ENCODE results near the gene HSD11B2. TPM values are rescaled to one million over a fixed set of nuclear protein-coding genes. Genes with fewer than 3 reads are reported as not detected.

HSD11B2 gene
- total and polyA plus RNA-seq, 2 donors (not counting 3 experiments of a cell fraction or from before 2014, with no cell fraction given), result 0.10 TPM; not detected in 1

- POLR2A ChIA-PET, result interaction anchor here (0.7 kb wide), 1 partner anchor 498 kb away, joined by 3 read pairs; no protein-coding TSS in a partner anchor
- no peak for DNase-seq (ENCODE audit: low read depth, low spot score)
- no peaks in the 10 kb centered on the region for H3K79me2 ChIP-seq (ENCODE audit: control insufficient read depth, insufficient read depth, low read length)
Measured at GRCh38 chr16:67432506-67432890, 1.6 kb downstream of the HSD11B2 start.

More at GRCh38 chr16:67432506-67432890, 1.6 kb downstream of the HSD11B2 start:
- no peaks in the 10 kb centered on the region for H3K9me3 ChIP-seq (replicated peaks; ENCODE audit: control insufficient read depth, insufficient read depth, low read length)
- no peak for TF ChIP-seq POLR2AphosphoS5 (IDR thresholded peaks at IDR 0.05; ENCODE audit: insufficient read depth, low read depth, low read length)
- TF ChIP-seq POLR2A (IDR thresholded peaks at IDR 0.05; ENCODE audit: low read depth, low read length), result no peak
- TF ChIP-seq FOS (IDR thresholded peaks at IDR 0.05; ENCODE audit: borderline replicate concordance, insufficient read depth, low read length), result no peak
- TF ChIP-seq, protein P1, sequence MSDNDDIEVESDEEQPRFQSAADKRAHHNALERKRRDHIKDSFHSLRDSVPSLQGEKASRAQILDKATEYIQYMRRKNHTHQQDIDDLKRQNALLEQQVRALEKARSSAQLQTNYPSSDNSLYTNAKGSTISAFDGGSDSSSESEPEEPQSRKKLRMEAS (IDR thresholded peaks at IDR 0.05; ENCODE audit: insufficient read depth, insufficient read length), result no peak
- no peak for TF ChIP-seq EZH2 (IDR thresholded peaks at IDR 0.05; ENCODE audit: borderline replicate concordance, low read depth, low read length, severe bottlenecking)
- TF ChIP-seq, protein P2, sequence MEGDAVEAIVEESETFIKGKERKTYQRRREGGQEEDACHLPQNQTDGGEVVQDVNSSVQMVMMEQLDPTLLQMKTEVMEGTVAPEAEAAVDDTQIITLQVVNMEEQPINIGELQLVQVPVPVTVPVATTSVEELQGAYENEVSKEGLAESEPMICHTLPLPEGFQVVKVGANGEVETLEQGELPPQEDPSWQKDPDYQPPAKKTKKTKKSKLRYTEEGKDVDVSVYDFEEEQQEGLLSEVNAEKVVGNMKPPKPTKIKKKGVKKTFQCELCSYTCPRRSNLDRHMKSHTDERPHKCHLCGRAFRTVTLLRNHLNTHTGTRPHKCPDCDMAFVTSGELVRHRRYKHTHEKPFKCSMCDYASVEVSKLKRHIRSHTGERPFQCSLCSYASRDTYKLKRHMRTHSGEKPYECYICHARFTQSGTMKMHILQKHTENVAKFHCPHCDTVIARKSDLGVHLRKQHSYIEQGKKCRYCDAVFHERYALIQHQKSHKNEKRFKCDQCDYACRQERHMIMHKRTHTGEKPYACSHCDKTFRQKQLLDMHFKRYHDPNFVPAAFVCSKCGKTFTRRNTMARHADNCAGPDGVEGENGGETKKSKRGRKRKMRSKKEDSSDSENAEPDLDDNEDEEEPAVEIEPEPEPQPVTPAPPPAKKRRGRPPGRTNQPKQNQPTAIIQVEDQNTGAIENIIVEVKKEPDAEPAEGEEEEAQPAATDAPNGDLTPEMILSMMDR (IDR thresholded peaks at IDR 0.05; ENCODE audit: extremely low read depth in 1 of 2, insufficient read depth in 1 of 2, low read depth in 1 of 2, low read length in 2 of 2), result no peak
- no peak for TF ChIP-seq JUN (IDR thresholded peaks at IDR 0.05; ENCODE audit: borderline replicate concordance, insufficient read depth, insufficient read length, low read depth)
- TF ChIP-seq GATA2 (IDR thresholded peaks at IDR 0.05; ENCODE audit: insufficient read depth, insufficient read length, low read depth, low read length), result no peak
- TF ChIP-seq MYC (IDR thresholded peaks at IDR 0.05; ENCODE audit: low read depth, low read length), result no peak
- no peak for FAIRE-seq
- dilution Hi-C loops (cut with MboI; ENCODE audit: extremely low pct_ligation_motif_present, low sequenced_read_pairs) (no loop called here), intact Hi-C loops (cut with micrococcal nuclease) (no loop called here)
- no peak overlapping the region for H3K4me3 ChIP-seq (replicated peaks in 1 of 3; ENCODE audit: insufficient read depth in 1 of 3, low read depth in 1 of 3, low read length in 3 of 3)
- no peak overlapping the region for H3K4me2 ChIP-seq (ENCODE audit: insufficient read depth, low read length)
- H3K4me1 ChIP-seq (ENCODE audit: control insufficient read depth, extremely low read depth, insufficient read depth, low read length), result peaks cover 8% of the 10 kb centered on the region
- H3K36me3 ChIP-seq (ENCODE audit: control insufficient read depth in 2 of 2, extremely low read depth in 1 of 2, insufficient read depth in 2 of 2, low read length in 2 of 2), result peaks cover 0 to 2% of the 10 kb centered on the region in 2 experiments
- no peaks in the 10 kb centered on the region for H3K9me1 ChIP-seq (replicated peaks; ENCODE audit: control insufficient read depth, extremely low read depth, insufficient read depth, low read length)
- CTCF ChIA-PET, result interaction anchor here (1.9 to 3.7 kb wide), 3 partner anchors 12 to 172 kb away, joined by 8 to 25 read pairs (median 24); no protein-coding TSS in a partner anchor
- no peak overlapping the region for H3K27ac ChIP-seq (ENCODE audit: insufficient read depth, low read depth, low read length)
- no peak overlapping the region for H2AFZ ChIP-seq (ENCODE audit: low read depth, low read length)
- H4K20me1 ChIP-seq (replicated peaks; ENCODE audit: control insufficient read depth, extremely low read depth, insufficient read depth, low read length), result no peaks in the 10 kb centered on the region
- no TSS peak for BruUV-seq (replicated peaks)
- peaks cover 16 to 17% of the 10 kb centered on the region in 2 experiments for H3K27me3 ChIP-seq (ENCODE audit: control insufficient read depth in 2 of 2, insufficient read depth in 2 of 2, low read length in 2 of 2)
- no peak overlapping the region for H3K9ac ChIP-seq (replicated peaks; ENCODE audit: extremely low read depth, insufficient read depth, low read length)
